K562 (cell line): ENCODE results near the gene VEGFC. TPM values are rescaled to one million over a fixed set of nuclear protein-coding genes. Genes with fewer than 3 reads are reported as not detected.

ENCODE experiments used
- ATAC-seq: fragments of 200-7000 bp; cut with Tn5 transposase; 3 replicates; pipeline ENCODE4 v1.9.1; 2020; ENCODE audit warnings: moderate library complexity
- BruUV-seq: library from RNA; stranded (reverse); fragments of 400-500 nt; replicated peaks from 2 replicates; lab custom pipeline; 2021; lab: Mats Ljungman, UMichigan
- CTCF ChIA-PET: fragments of 300-600 bp; formaldehyde crosslinking; extraction: SDS; loops from one replicate; lab custom pipeline; 2021; ENCODE audit warnings: low intra/inter-chr PET ratio; lab: Yijun Ruan, JAX
- POLR2A ChIA-PET: fragments of 300-600, 350-650 bp; sonication (Branson Sonifier 250); formaldehyde crosslinking; extraction: SDS; loops from one replicate; lab custom pipeline; 2021; ENCODE audit warnings: antibody characterized with exemption, inconsistent platforms; lab: Yijun Ruan, JAX
- DNase-seq, 4 experiments: peaks; one replicate each; pipeline versions ENCODE4 v3.0.0 to v3.0.0-alpha.2; 2011 to 2018; ENCODE audit warnings: low spot score in 3 of 4, mixed read lengths in 3 of 4; ENCODE audit errors: extremely low read depth in 1 of 4
- FAIRE-seq: peaks from 2 replicates; lab custom pipeline; 2011; peaks lifted over from hg19 to GRCh38; lab: Jason Lieb, UNC
- H2AFZ ChIP-seq: 2 replicates; pipeline ENCODE4 v1.6.0; 2011; ENCODE audit warnings: low read depth, low read length, control low read depth, inconsistent platforms
- H3K27ac ChIP-seq: fragments of 200-600 bp; 3 replicates; pipeline ENCODE4 v1.8.0; 2011; ENCODE audit warnings: low read depth, mild to moderate bottlenecking, control low read depth, inconsistent platforms, low read length, moderate library complexity, mixed read lengths; ENCODE audit errors: extremely low read depth
- H3K27me3 ChIP-seq, 2 experiments: fragments of 300-600 bp in 1 of 2; 2 replicates in 1 of 2; 3 replicates in 1 of 2; pipeline versions ENCODE4 v1.6.0 to v1.8.0; 2011; ENCODE audit warnings: inconsistent platforms in 2 of 2, low read length in 2 of 2, mild to moderate bottlenecking in 1 of 2, mixed read lengths in 1 of 2, moderate library complexity in 1 of 2; ENCODE audit not compliant: control insufficient read depth in 2 of 2, insufficient read depth in 2 of 2
- H3K36me3 ChIP-seq: fragments of 300-600 bp; 3 replicates; pipeline ENCODE4 v1.8.0; 2011; ENCODE audit warnings: mild to moderate bottlenecking, low read length, inconsistent platforms; ENCODE audit not compliant: control insufficient read depth, insufficient read depth
- H3K4me1 ChIP-seq, 2 experiments: fragments of 200-600 bp in 1 of 2; replicated peaks in 1 of 2; 2 replicates in 1 of 2; 3 replicates in 1 of 2; pipeline versions ENCODE4 v1.5.1 to v1.8.0; 2011; ENCODE audit warnings: inconsistent platforms in 2 of 2, low read length in 2 of 2, mild to moderate bottlenecking in 1 of 2, mixed read lengths in 1 of 2, moderate library complexity in 1 of 2; ENCODE audit not compliant: control insufficient read depth in 2 of 2, insufficient read depth in 2 of 2
- H3K4me2 ChIP-seq: 2 replicates; pipeline ENCODE4 v1.6.1; 2011; ENCODE audit warnings: low read length, control low read depth, inconsistent platforms, mixed read lengths; ENCODE audit not compliant: insufficient read depth
- H3K4me3 ChIP-seq: fragments of 200-600 bp; sonication (generic), shearing (Covaris generic); 2 replicates; pipeline ENCODE4 v1.5.1; 2016; ENCODE audit warnings: control low read depth, inconsistent platforms
- H3K79me2 ChIP-seq: fragments of 200-600 bp; 3 replicates; pipeline ENCODE4 v1.8.0; 2011; ENCODE audit warnings: low read length, inconsistent platforms; ENCODE audit not compliant: control insufficient read depth, insufficient read depth
- H3K9ac ChIP-seq, 2 experiments: 2 replicates each; pipeline versions ENCODE4 v1.6.0 to v1.6.1; 2011; ENCODE audit warnings: low read depth in 2 of 2, low read length in 2 of 2, control low read depth in 1 of 2, inconsistent platforms in 1 of 2, mild to moderate bottlenecking in 1 of 2, mixed read lengths in 1 of 2; ENCODE audit not compliant: insufficient read depth in 1 of 2
- H3K9me1 ChIP-seq: one replicate; pipeline ENCODE4 v1.6.0; 2011; ENCODE audit warnings: inconsistent platforms, mild to moderate bottlenecking, low read length, moderate library complexity; ENCODE audit not compliant: control insufficient read depth, insufficient read depth
- H3K9me3 ChIP-seq: replicated peaks from 2 replicates; pipeline ENCODE4 v1.5.1; 2011; ENCODE audit warnings: low read depth, low read length, inconsistent platforms; ENCODE audit not compliant: control insufficient read depth, insufficient read depth
- H4K20me1 ChIP-seq: replicated peaks from 2 replicates; pipeline ENCODE4 v1.6.1; 2011; ENCODE audit warnings: low read length, inconsistent platforms, mixed read lengths; ENCODE audit not compliant: control insufficient read depth, insufficient read depth
- BRCA1 ChIP-seq, 2 experiments: fragments of 450-650 bp in 1 of 2; sonication (generic) in 1 of 2; formaldehyde crosslinking in 1 of 2; IDR thresholded peaks; 2 replicates each; pipeline versions ENCODE4 v1.5.0 to v1.6.1; 2017 to 2020; ENCODE audit warnings: mild to moderate bottlenecking in 1 of 2, missing genetic modification reagents in 1 of 2
- CSDE1 ChIP-seq, 2 experiments: fragments of 450-650 bp; IDR thresholded peaks; 2 replicates each; pipeline ENCODE4 v1.6.1; 2016; ENCODE audit warnings: mild to moderate bottlenecking in 1 of 2
- GABPB1 ChIP-seq: sonication (generic); formaldehyde crosslinking; IDR thresholded peaks from 2 replicates; pipeline ENCODE4 v1.8.0; 2022; ENCODE audit warnings: mild to moderate bottlenecking, missing genetic modification reagents
- GATAD2A ChIP-seq: fragments of 450-650 bp; IDR thresholded peaks from 2 replicates; pipeline ENCODE4 v1.6.1; 2017
- GATAD2B ChIP-seq: fragments of 450-650 bp; IDR thresholded peaks from 2 replicates; pipeline ENCODE4 v1.6.1; 2017; ENCODE audit warnings: mild to moderate bottlenecking, borderline replicate concordance
- MBD2 ChIP-seq: sonication (generic); IDR thresholded peaks from 2 replicates; pipeline ENCODE4 v1.6.1; 2016; ENCODE audit warnings: low read depth, borderline replicate concordance
- NR2C2 ChIP-seq, 2 experiments: fragments of 200-800 bp in 1 of 2; sonication (Bioruptor generic) in 1 of 2; sonication (generic) in 1 of 2; formaldehyde crosslinking in 1 of 2; IDR thresholded peaks; 2 replicates each; pipeline versions ENCODE4 v1.6.1 to v1.8.0; 2016 to 2022; ENCODE audit warnings: mild to moderate bottlenecking in 1 of 2, missing compliant biosample characterization in 1 of 2, missing genetic modification characterization in 1 of 2, missing genetic modification reagents in 1 of 2
- POLR3A ChIP-seq: IDR thresholded peaks from 2 replicates; pipeline ENCODE4 v1.6.1; 2011; ENCODE audit warnings: borderline replicate concordance, mild to moderate bottlenecking, moderate library complexity; ENCODE audit not compliant: insufficient read length, insufficient read depth; ENCODE audit errors: extremely low read depth
- RFX5 ChIP-seq: IDR thresholded peaks from 2 replicates; pipeline ENCODE4 v1.6.1; 2011; ENCODE audit warnings: low read depth, mild to moderate bottlenecking, improper control_type of control experiment, low read length
- SUPT5H ChIP-seq: fragments of 450-650 bp; IDR thresholded peaks from 2 replicates; pipeline ENCODE4 v1.6.1; 2016
- TAF7 ChIP-seq: fragments of 450-650 bp; IDR thresholded peaks from 2 replicates; pipeline ENCODE4 v1.6.1; 2016; ENCODE audit warnings: missing genetic modification characterization, missing compliant biosample characterization
- TAF9B ChIP-seq: fragments of 450-650 bp; IDR thresholded peaks from 2 replicates; pipeline ENCODE4 v1.6.1; 2018; ENCODE audit warnings: mild to moderate bottlenecking; ENCODE audit not compliant: partially characterized antibody
- ZBTB7A ChIP-seq: IDR thresholded peaks from 2 replicates; pipeline ENCODE4 v1.6.1; 2011; ENCODE audit warnings: low read depth, mild to moderate bottlenecking, low read length, moderate library complexity, borderline replicate concordance; ENCODE audit not compliant: control insufficient read depth
- ZC3H11A ChIP-seq: IDR thresholded peaks from 2 replicates; pipeline ENCODE4 v1.6.1; 2012; ENCODE audit warnings: low read depth, low read length, improper control_type of control experiment
- ZNF3 ChIP-seq: fragments of 250-450 bp; sonication (Bioruptor Pico); IDR thresholded peaks from 2 replicates; pipeline ENCODE4 v1.5.0; 2021; ENCODE audit warnings: mild to moderate bottlenecking, moderate library complexity
- ZNF41 ChIP-seq: fragments of 250-450 bp; sonication (Bioruptor Pico); conservative IDR thresholded peaks from 2 replicates; pipeline ENCODE4 v1.4.0; 2020; ENCODE audit warnings: mild to moderate bottlenecking
- WGBS: fragments of 100-300 bp; shearing (Covaris generic); methylation state at CpG from one replicate; pipeline ENCODE4 v1.1.6; 2016; ENCODE audit warnings: low coverage, mixed read lengths; ENCODE audit not compliant: insufficient coverage; ENCODE audit errors: missing lambda C conversion rate; 5-methylcytosine and 5-hydroxymethylcytosine counted together
- in situ Hi-C: fragments of 300-500 bp; cut with MboI; formaldehyde crosslinking; loops from 4 replicates; pipeline ENCODE4 v1.15.0; 2018; ENCODE audit warnings: inconsistent platforms, mixed read lengths
- intact Hi-C: fragments of 100-400 bp; cut with micrococcal nuclease; formaldehyde crosslinking; loops from 2 replicates; pipeline ENCODE4 v1.14.2; 2022
- polyA plus RNA-seq, 8 experiments: library from polyadenylated mRNA; depleted of rRNA in 4 of 8; stranded (reverse) in 5 of 8; unstranded in 3 of 8; fragments of >200 nt; fragmentation: Nextera tagmentation in 2 of 8; fragmentation: Illumina TruSeq in 1 of 8; extraction: Ambion mirVana in 2 of 8; extraction: Trizol in 1 of 8; gene quantifications; 2 replicates each; pipeline versions ENCODE4 v1.2.1 to v1.2.3, GENCODE V29; 2011 to 2014; ENCODE audit warnings: inconsistent platforms in 1 of 8, missing spikeins in 1 of 8
- total RNA-seq, 7 experiments: library from RNA; depleted of rRNA in 6 of 7; stranded (reverse); fragments of >200 nt in 6 of 7; fragmentation: Illumina TruSeq in 2 of 7; extraction: Trizol in 2 of 7; gene quantifications; 2 replicates each; pipeline versions ENCODE4 v1.2.1 to v1.2.3, GENCODE V29; 2011 to 2021; ENCODE audit warnings: low replicate concordance in 1 of 7
- TF ChIP-seq, protein P1 (sequence below): fragments of 250-450 bp; sonication (Bioruptor Pico); IDR thresholded peaks from 2 replicates; pipeline ENCODE4 v1.8.0; 2021; ENCODE audit warnings: moderate library complexity, mild to moderate bottlenecking, inconsistent platforms
- TF ChIP-seq, protein P2 (sequence below): fragments of 250-450 bp; sonication (Bioruptor Pico); IDR thresholded peaks from 2 replicates; pipeline ENCODE4 v1.4.0; 2020; ENCODE audit warnings: mild to moderate bottlenecking

VEGFC gene
- total and polyA plus RNA-seq, 9 of the 15 experiments (the other 6 are each of a cell fraction or from before 2014, with no cell fraction given): not detected

- FAIRE-seq: no peak
- H3K27ac ChIP-seq: no peak overlapping the region
- in situ Hi-C loops: no loop called here
- no peaks in the 10 kb centered on the region for H3K36me3 ChIP-seq
- no peaks in the 10 kb centered on the region for H3K9me1 ChIP-seq
- no peaks in the 10 kb centered on the region for H3K27me3 ChIP-seq
- no peak for TF ChIP-seq TAF9B
- TF ChIP-seq, protein P1, sequence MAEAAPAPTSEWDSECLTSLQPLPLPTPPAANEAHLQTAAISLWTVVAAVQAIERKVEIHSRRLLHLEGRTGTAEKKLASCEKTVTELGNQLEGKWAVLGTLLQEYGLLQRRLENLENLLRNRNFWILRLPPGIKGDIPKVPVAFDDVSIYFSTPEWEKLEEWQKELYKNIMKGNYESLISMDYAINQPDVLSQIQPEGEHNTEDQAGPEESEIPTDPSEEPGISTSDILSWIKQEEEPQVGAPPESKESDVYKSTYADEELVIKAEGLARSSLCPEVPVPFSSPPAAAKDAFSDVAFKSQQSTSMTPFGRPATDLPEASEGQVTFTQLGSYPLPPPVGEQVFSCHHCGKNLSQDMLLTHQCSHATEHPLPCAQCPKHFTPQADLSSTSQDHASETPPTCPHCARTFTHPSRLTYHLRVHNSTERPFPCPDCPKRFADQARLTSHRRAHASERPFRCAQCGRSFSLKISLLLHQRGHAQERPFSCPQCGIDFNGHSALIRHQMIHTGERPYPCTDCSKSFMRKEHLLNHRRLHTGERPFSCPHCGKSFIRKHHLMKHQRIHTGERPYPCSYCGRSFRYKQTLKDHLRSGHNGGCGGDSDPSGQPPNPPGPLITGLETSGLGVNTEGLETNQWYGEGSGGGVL: no peak
- TF ChIP-seq POLR3A: no peak
- no peak for TF ChIP-seq NR2C2 (CRISPR knock-in tag; IDR thresholded peaks at IDR 0.05)
- no peak for TF ChIP-seq NR2C2 (tag; IDR thresholded peaks at IDR 0.05)
- no peak for TF ChIP-seq GATAD2A
- no peak for TF ChIP-seq BRCA1 (IDR thresholded peaks at IDR 0.05)
- TF ChIP-seq BRCA1 (CRISPR knock-in tag; IDR thresholded peaks at IDR 0.05): no peak
- TF ChIP-seq TAF7 (tag): no peak
- no peak for TF ChIP-seq GATAD2B
- TF ChIP-seq GABPB1: no peak
- TF ChIP-seq CSDE1 (IDR thresholded peaks at IDR 0.05): no peak
- TF ChIP-seq ZNF41 (CRISPR knock-in tag): no peak
- TF ChIP-seq ZC3H11A: no peak
- TF ChIP-seq, protein P2, sequence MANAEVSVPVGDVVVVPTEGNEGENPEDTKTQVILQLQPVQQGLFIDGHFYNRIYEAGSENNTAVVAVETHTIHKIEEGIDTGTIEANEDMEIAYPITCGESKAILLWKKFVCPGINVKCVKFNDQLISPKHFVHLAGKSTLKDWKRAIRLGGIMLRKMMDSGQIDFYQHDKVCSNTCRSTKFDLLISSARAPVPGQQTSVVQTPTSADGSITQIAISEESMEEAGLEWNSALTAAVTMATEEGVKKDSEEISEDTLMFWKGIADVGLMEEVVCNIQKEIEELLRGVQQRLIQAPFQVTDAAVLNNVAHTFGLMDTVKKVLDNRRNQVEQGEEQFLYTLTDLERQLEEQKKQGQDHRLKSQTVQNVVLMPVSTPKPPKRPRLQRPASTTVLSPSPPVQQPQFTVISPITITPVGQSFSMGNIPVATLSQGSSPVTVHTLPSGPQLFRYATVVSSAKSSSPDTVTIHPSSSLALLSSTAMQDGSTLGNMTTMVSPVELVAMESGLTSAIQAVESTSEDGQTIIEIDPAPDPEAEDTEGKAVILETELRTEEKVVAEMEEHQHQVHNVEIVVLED (CRISPR knock-in tag): no peak
- TF ChIP-seq ZNF3: no peak
- TF ChIP-seq RFX5: no peak
- no peak for TF ChIP-seq ZBTB7A
- no peak for TF ChIP-seq MBD2
- no peak for TF ChIP-seq SUPT5H
- TF ChIP-seq, all 486 proteins: peak for 0
- Histone ChIP-seq H3K9ac (no peak overlapping the region), H3K9me3 (no peaks in the 10 kb centered on the region), H3K4me3 (no peak overlapping the region), H3K4me1 (no peaks in the 10 kb centered on the region), H2AFZ (no peak overlapping the region), H3K79me2 (no peaks in the 10 kb centered on the region), H4K20me1 (no peaks in the 10 kb centered on the region), H3K4me2 (no peak overlapping the region)
- ATAC-seq (no peak), DNase-seq (no peak)
- 3% methylated on average over 3 of the region's 3 CpGs for WGBS
- intact Hi-C loops: no loop called here
- CTCF ChIA-PET: no interaction called here
- no TSS peak for BruUV-seq
- POLR2A ChIA-PET: no interaction called here
These were observed 151.5 kb downstream of the VEGFC start for GRCh38 chr4:176641237-176641636.
